Ovary (tissue), 3 donors: ENCODE results near the gene RABL6.

Experiments used
- EP300 ChIP-seq: sonication (generic); formaldehyde crosslinking; IDR thresholded peaks from one replicate; pipeline ENCODE4 v1.6.1; 2017; ENCODE audit warnings: antibody characterized with exemption
- TF ChIP-seq, protein P1 (sequence below), 3 donors: fragments of 450-650 bp in 2 of 3; fragments of 200-600 bp in 1 of 3; IDR thresholded peaks; one replicate each; pipeline versions ENCODE4 v1.5.1 to v1.8.0; 2016 to 2022; ENCODE audit warnings: antibody characterized with exemption in 3 of 3, mild to moderate bottlenecking in 1 of 3
- donor health status: DM: no; HTN: no; CAD: no.

DNA sequence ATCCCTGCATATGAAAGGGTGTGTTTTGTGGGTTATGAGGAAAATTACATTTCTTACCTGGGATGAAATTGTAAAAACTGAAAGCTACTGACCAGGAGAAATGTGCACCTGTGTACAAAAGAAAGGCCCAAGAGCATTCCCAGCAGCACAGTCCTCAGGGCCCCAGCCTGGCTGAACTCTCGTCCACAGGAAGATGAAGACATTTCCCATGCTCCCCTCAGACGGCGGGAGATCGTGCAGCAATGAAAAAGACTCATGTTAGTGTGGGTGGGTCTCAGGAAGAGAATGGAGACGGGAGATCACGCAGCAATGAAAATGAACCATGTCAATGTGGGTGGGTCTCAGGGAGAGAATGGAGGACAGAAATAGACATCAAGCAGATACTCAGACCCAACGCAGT, 30.8 kb upstream of the RABL6 start:
- TF ChIP-seq, protein P1, sequence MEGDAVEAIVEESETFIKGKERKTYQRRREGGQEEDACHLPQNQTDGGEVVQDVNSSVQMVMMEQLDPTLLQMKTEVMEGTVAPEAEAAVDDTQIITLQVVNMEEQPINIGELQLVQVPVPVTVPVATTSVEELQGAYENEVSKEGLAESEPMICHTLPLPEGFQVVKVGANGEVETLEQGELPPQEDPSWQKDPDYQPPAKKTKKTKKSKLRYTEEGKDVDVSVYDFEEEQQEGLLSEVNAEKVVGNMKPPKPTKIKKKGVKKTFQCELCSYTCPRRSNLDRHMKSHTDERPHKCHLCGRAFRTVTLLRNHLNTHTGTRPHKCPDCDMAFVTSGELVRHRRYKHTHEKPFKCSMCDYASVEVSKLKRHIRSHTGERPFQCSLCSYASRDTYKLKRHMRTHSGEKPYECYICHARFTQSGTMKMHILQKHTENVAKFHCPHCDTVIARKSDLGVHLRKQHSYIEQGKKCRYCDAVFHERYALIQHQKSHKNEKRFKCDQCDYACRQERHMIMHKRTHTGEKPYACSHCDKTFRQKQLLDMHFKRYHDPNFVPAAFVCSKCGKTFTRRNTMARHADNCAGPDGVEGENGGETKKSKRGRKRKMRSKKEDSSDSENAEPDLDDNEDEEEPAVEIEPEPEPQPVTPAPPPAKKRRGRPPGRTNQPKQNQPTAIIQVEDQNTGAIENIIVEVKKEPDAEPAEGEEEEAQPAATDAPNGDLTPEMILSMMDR (IDR thresholded peaks at IDR 0.05) = no peak
- TF ChIP-seq EP300 = no peak
